Measurements from ENCODE around the gene ACTL9.

ACTL9 gene

GRCh38 chr19:8684001-8684902 is 14.3 kb downstream of the ACTL9 start:
- DNase-seq (ENCODE audit: low spot score) = no peak

DNA sequence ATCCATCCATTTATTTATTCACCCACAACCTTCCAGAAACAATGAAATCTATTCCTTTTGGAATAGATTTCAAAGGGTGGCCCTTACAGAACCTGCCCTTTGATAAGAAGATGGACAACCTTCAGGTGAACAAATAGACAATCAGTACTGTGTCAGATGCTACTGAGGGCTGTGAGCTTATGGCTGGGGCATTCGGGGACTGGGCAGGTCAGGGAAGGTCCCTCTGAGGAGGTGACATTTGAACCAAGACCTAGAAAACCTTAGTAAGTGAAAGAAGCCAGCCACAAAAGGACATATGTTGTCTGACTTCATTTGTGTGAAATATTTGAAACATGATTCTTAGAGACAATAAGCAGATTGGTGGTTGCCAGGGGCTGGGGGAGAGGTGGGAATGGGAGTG is 15.7 kb downstream of the ACTL9 start:
- no peak for DNase-seq (ENCODE audit: low spot score)

DNA sequence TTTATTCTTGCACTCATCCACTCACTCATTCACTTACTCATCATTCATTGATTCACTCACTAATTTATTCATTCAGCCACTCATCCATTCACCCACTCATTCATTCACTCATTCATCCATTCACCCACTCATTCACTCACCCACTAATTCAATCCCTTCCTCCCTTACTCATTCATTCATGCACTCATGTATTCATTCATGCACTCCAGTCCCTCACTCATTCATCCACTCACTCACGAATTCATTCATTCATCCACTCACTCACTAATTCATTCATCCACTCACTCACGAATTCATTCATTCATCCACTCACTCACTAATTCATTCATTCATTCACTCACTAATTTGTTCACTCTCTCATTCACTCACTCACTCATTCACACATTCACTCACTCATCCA is 16.1 kb downstream of the ACTL9 start:
- DNase-seq (ENCODE audit: low spot score) = no peak

- DNase-seq (ENCODE audit: low spot score) = no peak
These were observed 17.1 kb downstream of the ACTL9 start for GRCh38 chr19:8681345-8682029.

DNA sequence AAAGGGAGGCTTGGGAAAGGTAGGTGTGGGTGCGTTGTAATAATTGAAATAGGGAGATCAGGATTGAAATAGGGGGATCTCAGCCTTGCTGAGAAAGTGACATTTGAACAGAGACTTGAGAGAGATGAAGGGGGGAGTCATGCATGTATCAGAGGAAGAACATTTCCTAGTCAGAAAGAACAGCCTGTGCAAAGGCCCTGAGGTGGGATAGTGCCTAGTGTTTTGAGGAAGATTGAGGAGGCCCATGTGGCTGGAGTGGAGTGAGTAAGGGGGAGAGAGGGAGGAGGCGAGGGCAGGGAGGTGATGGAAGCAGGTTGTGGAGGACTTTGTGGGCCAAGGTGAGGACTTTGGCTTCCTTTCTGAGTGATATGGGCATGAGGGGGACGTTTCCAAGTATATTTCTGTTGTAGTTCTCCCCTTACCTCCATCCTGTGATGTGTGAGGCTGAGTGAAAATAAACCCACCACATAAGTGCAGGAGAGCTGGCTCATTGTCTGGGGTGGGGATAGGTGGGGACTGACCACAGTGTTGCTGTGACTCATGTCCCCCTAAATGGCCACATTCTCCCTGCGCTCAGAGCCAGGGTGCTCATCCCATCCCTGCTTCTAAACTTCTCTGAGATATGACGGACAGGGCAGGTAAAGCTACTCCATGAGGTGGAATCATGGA is 17.8 kb downstream of the ACTL9 start:
- no peak for DNase-seq (ENCODE audit: low spot score)

DNA sequence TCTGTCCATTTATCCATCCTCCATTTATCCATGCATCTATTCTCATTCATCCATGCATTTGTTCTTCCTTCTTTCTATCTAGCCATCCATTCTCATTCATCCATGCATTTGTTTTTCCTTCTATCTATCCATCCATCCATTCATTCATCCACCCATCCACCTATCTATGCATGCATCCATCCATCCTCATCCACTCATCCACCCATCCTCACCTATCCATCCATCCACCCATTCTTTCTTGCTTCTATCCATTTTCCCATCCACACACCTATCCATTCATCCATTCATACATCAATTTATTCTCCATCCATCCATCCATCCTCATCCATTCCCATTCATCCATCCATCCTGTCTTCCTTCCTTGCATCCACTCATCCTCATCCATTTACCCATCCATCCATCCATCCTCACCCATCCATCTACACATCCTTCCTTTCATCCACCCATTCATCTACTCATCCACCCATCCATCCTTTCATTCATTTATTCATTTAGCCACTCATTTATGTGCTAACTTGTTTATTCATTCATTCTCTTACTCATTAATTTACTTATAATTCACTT is 20.3 kb downstream of the ACTL9 start:
- DNase-seq (ENCODE audit: low spot score) = no peak

- no peak for DNase-seq (ENCODE audit: low spot score)
These were observed 23.5 kb downstream of the ACTL9 start for GRCh38 chr19:8675066-8675465.

DNA sequence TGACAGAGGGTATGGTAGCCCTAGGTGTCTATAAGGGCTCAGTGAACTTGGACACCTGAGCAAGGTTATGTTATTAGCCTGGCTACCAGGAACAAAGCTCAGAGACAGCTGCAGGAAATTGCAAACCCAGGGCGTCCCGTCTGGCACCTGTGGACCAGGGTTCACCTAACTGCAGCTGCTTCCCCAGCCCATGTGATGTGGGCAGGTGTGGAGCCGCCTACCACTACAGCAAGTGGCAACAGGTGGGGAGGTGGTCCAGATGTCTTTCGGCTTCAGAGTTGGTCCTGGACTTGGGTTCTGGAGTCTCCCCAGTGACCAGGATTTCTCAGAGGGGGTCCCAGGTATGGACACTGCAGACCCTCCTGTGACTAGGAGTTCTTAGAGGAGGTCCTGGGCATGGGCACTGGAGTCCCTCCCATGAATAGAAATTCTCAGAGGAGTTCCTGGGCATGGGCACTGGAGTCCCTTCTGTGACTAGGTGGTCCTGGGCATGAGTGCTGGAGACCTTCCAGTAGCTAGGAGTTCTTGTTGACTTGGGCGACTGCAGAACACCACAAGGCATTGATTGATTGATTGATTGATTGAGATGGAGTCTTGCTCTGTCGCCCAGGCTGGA is 25.2 kb downstream of the ACTL9 start:
- no peak for DNase-seq (ENCODE audit: low spot score)

DNA sequence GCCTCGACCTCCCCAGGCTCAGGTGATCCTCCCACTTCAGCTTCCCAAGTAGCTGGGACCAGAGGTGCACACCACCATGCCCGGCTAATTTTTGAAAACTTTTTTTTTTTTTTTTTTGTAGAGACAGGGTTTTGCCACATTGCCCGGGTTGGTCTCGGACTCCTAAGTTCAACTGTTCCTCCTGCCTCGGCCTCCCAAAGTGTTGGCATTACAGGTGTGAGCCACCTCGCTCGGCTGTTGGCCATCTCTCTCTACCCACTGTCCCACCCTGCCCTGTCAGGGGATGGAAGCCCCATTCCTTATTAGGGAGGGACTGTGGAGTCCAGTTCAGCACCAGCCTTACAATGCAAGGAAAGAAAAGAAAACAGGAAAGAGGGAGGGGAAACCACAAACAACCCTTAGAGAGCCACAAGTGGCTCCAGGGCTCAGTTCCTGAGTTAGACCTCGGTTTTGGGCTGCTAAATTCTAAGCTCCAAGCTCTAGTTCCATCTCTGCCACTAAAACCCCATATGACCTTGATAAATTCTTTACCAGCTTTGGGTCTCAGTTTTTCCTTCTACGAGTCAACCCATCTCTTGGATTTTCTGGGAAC is 31.7 kb downstream of the ACTL9 start:
- no peak for DNase-seq (ENCODE audit: low spot score)

DNA sequence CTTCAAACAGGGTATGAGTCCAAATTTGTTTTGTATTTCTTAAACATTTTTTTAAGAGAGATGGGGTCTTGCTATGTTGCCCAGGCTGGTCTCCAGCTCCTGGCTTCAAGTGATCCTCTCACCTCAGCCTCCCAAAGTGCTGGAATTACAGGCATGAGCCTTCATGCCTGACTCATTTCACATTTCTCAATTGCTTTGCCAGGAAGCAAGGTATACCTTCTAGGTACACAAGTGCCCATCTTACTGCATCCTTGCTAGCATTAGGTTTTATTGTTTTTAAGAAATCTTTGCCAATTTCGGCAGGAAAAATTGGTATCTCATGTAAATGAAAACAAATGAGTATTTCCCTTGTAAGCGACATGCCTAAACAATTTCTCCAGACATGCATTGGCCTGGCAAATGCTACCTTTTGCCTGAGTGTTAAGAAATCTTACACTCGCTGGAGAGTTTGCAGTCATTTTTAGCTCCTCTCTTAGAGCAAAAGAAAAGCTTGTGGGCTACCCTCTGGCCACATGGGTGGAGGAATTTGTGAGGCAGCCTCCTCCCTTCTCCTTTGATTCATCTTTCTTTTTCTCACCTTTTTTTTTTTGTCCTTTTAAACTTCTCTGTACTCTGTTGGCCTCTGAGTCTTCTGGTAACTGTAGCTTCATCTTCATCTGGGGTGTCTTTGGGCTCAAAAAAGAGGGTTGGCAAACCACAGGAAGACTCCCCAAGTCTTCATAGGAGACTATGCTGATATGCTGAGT is 33.0 kb downstream of the ACTL9 start:
- DNase-seq (ENCODE audit: low spot score) = no peak

DNA sequence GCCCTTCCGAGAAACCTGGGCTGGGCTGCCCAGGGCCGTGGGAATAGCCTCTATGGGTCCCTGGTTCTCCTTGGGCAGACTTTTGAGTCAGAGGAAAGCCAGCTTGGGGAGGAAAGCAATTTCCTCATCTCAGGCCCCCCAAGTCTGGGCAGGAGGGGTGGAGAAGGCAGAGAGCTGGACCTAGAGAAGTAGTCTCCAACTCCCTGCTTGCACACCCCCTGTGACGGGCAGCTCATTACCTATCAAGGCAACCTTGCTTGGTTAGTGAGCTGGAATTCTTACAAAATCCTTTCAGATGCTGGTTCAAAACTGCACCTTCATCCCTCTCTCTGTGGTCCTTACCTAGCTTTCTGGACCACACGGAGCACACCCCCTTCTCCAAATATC is 33.9 kb downstream of the ACTL9 start:
- DNase-seq (ENCODE audit: low spot score) = no peak

DNA sequence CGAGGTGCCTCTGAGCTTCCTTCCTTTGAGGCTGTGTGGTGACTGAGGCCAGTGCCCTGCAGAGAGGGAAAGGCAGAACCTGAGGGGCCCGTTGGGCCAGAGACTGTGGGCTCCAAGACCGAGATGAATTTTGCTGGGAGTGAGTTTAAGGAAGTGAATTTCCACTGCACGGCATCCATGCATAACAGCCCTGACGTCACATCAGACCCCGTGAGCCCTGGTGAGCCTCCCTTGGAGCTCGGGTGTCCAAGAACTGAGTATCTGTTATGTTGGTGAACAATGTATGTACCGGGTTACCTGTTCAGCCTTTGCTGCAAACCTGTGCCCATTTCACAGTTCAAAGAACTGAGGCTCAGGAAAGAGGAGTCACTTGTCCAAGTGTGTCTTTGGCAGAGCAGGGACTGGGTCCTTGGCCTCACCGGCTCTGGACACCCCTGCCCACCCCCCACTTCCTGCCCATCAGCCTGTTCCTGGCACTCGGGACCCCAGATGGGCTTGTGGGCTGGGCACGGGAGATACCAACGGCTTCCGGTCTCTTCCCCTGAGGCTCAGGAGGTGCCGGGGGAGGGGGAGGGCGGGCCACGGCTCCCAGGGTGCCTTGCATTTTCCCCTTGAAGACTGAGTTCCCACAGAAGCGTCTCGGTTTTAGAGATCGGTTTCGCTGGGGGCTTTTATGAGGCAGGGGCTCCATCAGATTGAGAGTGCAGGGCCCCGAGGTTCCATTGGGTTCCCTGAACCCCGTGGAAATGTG is 34.5 kb downstream of the ACTL9 start:
- DNase-seq (ENCODE audit: low spot score) = no peak

- DNase-seq (ENCODE audit: low spot score) = no peak
These were observed 36.3 kb downstream of the ACTL9 start for GRCh38 chr19:8662263-8662662.

GRCh38 chr19:8659905-8660304 is 38.7 kb downstream of the ACTL9 start:
- DNase-seq (ENCODE audit: low spot score) = no peak

GRCh38 chr19:8657869-8658268 is 40.7 kb downstream of the ACTL9 start:
- no peak for DNase-seq (ENCODE audit: low spot score)

GRCh38 chr19:8655340-8655709 is 43.3 kb downstream of the ACTL9 start:
- no peak for DNase-seq (ENCODE audit: low spot score)

DNA sequence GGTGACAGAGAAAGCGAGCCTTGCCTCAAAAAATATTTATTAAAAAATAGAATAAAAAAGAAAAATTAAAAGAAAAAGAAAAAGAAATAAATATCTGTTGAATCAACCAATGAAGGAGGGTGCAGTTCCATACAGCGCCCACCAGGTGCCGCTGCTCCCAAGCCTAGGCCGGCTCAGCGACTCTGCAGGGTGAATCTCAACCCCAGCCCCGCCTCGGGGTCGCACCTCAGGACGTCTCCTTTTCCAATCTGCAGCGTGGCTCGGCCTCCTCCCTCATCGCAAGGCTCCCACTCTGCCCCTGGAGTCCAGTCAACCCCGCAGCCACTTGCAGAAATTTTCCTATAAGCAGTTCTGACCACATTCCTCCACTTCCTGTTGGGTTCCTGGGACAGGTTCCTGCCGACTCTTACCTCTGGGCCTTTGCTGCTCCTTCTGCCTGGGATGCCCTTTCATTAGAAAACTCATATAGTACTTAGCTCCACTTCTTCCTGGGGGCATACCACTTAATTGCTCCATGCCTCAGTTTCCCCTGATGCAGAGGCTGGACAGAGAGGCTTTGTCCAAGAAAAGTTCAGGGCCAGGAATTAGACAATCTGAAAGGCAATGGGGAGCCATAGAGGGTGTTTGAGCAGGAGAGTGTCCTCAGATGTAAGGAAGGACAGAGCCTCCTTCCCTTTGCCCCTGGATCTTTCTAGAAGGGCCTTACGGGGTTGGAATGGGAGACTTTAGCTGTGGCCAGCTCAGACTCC is 43.8 kb downstream of the ACTL9 start:
- DNase-seq (ENCODE audit: low spot score) = peak; percentile 21

- no peak for DNase-seq (ENCODE audit: low spot score)
These were observed 50.4 kb downstream of the ACTL9 start for GRCh38 chr19:8648240-8648639.
